SK-N-SH (cell line): ENCODE data around the gene GART. TPM values are rescaled to one million over a fixed set of nuclear protein-coding genes. Genes with fewer than 3 reads are reported as not detected.
"Not testable (repeated sequence)": the region's sequence is repeated elsewhere in the genome, so short reads cannot be mapped to it uniquely, and the experiment has no call there.

Experiments used
- CTCF ChIA-PET: fragments of 300-600, 350-600 bp; formaldehyde crosslinking; extraction: SDS; loops from one replicate; lab custom pipeline; 2021; lab: Yijun Ruan, JAX
- POLR2A ChIA-PET: fragments of 350-600 bp; sonication (Branson Sonifier 250); formaldehyde crosslinking; extraction: SDS; loops from one replicate; lab custom pipeline; 2020; ENCODE audit warnings: antibody characterized with exemption, inconsistent platforms; lab: Yijun Ruan, JAX
- DNase-seq: peaks from one replicate; pipeline ENCODE4 v3.0.0; 2012
- H2AFZ ChIP-seq: fragments of 200-600 bp; sonication (generic); 2 replicates; pipeline ENCODE4 v1.8.1; 2016; ENCODE audit warnings: antibody characterized with exemption, mild to moderate bottlenecking, low read depth
- H3F3A ChIP-seq: fragments of 200-600 bp; sonication (generic); replicated peaks from 2 replicates; pipeline ENCODE3; 2016; ENCODE audit warnings: antibody characterized with exemption, mild to moderate bottlenecking; ENCODE audit not compliant: insufficient read depth
- H3K27ac ChIP-seq, 2 experiments: fragments of 200-500 bp in 1 of 2; fragments of 200-600 bp in 1 of 2; sonication (Bioruptor generic) in 1 of 2; sonication (generic), shearing (Covaris generic) in 1 of 2; 2 replicates each; pipeline versions ENCODE4 v1.5.1 to v1.6.1; 2014 to 2016; ENCODE audit warnings: low read depth in 2 of 2, inconsistent platforms in 1 of 2, low read length in 1 of 2, mild to moderate bottlenecking in 1 of 2, mixed read lengths in 1 of 2
- H3K27me3 ChIP-seq: fragments of 200-600 bp; sonication (generic), shearing (Covaris generic); 2 replicates; pipeline ENCODE4 v1.6.1; 2016; ENCODE audit warnings: mixed run types; ENCODE audit not compliant: insufficient read depth
- H3K36me3 ChIP-seq, 2 experiments: fragments of 200-500 bp in 1 of 2; fragments of 200-600 bp in 1 of 2; sonication (Bioruptor generic) in 1 of 2; sonication (generic) in 1 of 2; replicated peaks in 1 of 2; 2 replicates each; pipeline versions ENCODE3 to v1.5.1; 2014 to 2016; ENCODE audit warnings: low read length in 1 of 2, mild to moderate bottlenecking in 1 of 2; ENCODE audit not compliant: insufficient read depth in 2 of 2, control insufficient read depth in 1 of 2
- H3K4me1 ChIP-seq, 2 experiments: fragments of 200-500 bp in 1 of 2; fragments of 200-600 bp in 1 of 2; sonication (Bioruptor generic) in 1 of 2; sonication (generic), shearing (Covaris generic) in 1 of 2; 2 replicates each; pipeline versions ENCODE4 v1.5.1 to v1.6.1; 2014 to 2016; ENCODE audit warnings: low read depth in 1 of 2, low read length in 1 of 2, mixed run types in 1 of 2; ENCODE audit not compliant: insufficient read depth in 2 of 2, control insufficient read depth in 1 of 2
- H3K4me2 ChIP-seq: fragments of 200-600 bp; sonication (generic), shearing (Covaris generic); 2 replicates; pipeline ENCODE4 v1.6.1; 2017; ENCODE audit warnings: mixed run types
- H3K4me3 ChIP-seq, 2 experiments: fragments of 200-500 bp in 1 of 2; fragments of 200-600 bp in 1 of 2; sonication (Bioruptor generic) in 1 of 2; sonication (generic), shearing (Covaris generic) in 1 of 2; 2 replicates each; pipeline versions ENCODE4 v1.5.1 to v1.8.1; 2014 to 2016; ENCODE audit warnings: low read depth in 2 of 2, inconsistent platforms in 1 of 2, low read length in 1 of 2, mild to moderate bottlenecking in 1 of 2, mixed read lengths in 1 of 2, moderate library complexity in 1 of 2
- H3K79me2 ChIP-seq: fragments of 200-600 bp; sonication (generic); 2 replicates; pipeline ENCODE4 v1.8.1; 2017; ENCODE audit warnings: mild to moderate bottlenecking; ENCODE audit not compliant: insufficient read depth
- H3K9ac ChIP-seq: fragments of 200-600 bp; sonication (generic); 2 replicates; pipeline ENCODE4 v1.6.1; 2017; ENCODE audit warnings: mixed run types
- H3K9me2 ChIP-seq: fragments of 200-600 bp; sonication (generic); 2 replicates; pipeline ENCODE4 v1.6.1; 2017; ENCODE audit warnings: mixed run types
- H3K9me3 ChIP-seq: fragments of 200-600 bp; sonication (generic); 2 replicates; pipeline ENCODE4 v1.6.1; 2017; ENCODE audit warnings: mixed run types, mild to moderate bottlenecking, moderate library complexity
- H4K20me1 ChIP-seq: fragments of 200-600 bp; sonication (generic); 2 replicates; pipeline ENCODE4 v1.6.1; 2017; ENCODE audit warnings: mild to moderate bottlenecking, mixed run types; ENCODE audit not compliant: insufficient read depth
- CHD2 ChIP-seq: fragments of 150-350 bp; IDR thresholded peaks from 2 replicates; pipeline ENCODE4 v1.6.1; 2018; ENCODE audit warnings: low read length; ENCODE audit not compliant: partially characterized antibody
- ELF1 ChIP-seq: IDR thresholded peaks from 2 replicates; pipeline ENCODE4 v1.4.0; 2012
- EP300 ChIP-seq, 2 experiments: IDR thresholded peaks; 2 replicates each; pipeline versions ENCODE4 v1.4.0 to v1.6.1; 2012; ENCODE audit warnings: borderline replicate concordance in 1 of 2, low read depth in 1 of 2, low read length in 1 of 2
- EZH2phosphoT487 ChIP-seq: fragments of 200-600 bp; sonication (generic); IDR thresholded peaks from 2 replicates; pipeline ENCODE4 v1.6.1; 2017; ENCODE audit warnings: low read depth, mixed run types, mild to moderate bottlenecking, antibody characterized with exemption, moderate library complexity, borderline replicate concordance
- FOSL2 ChIP-seq: IDR thresholded peaks from 2 replicates; pipeline ENCODE4 v1.4.0; 2012; ENCODE audit warnings: low read depth, mild to moderate bottlenecking, moderate library complexity, borderline replicate concordance
- MEF2A ChIP-seq: IDR thresholded peaks from 2 replicates; pipeline ENCODE4 v1.4.0; 2012; ENCODE audit warnings: low read depth, borderline replicate concordance
- MXI1 ChIP-seq: IDR thresholded peaks from 2 replicates; pipeline ENCODE4 v1.6.1; 2012; ENCODE audit warnings: mild to moderate bottlenecking, low read depth, low read length, improper control_type of control experiment
- POLR2AphosphoS5 ChIP-seq: IDR thresholded peaks from 2 replicates; pipeline ENCODE4 v1.6.1; 2012; ENCODE audit warnings: low read depth, low read length
- TCF12 ChIP-seq: IDR thresholded peaks from 2 replicates; pipeline ENCODE4 v1.4.0; 2012
- YY1 ChIP-seq: IDR thresholded peaks from 2 replicates; pipeline ENCODE4 v1.4.0; 2012; ENCODE audit warnings: low read depth, mild to moderate bottlenecking
- WGBS: methylation state at CpG from one replicate; pipeline ENCODE4 v1.1.6; 2017; ENCODE audit warnings: low lambda C conversion rate; 5-methylcytosine and 5-hydroxymethylcytosine counted together
- polyA plus RNA-seq, 3 experiments: library from polyadenylated mRNA; depleted of rRNA; stranded (reverse); fragments of >200 nt; gene quantifications; 2 replicates each; pipeline ENCODE4 v1.2.3, GENCODE V29; 2012
- TF ChIP-seq, protein P1 (sequence below): IDR thresholded peaks from 2 replicates; pipeline ENCODE4 v1.6.1; 2012; ENCODE audit warnings: mild to moderate bottlenecking, low read depth, low read length, moderate library complexity
- TF ChIP-seq, protein P2 (sequence below): IDR thresholded peaks from 2 replicates; pipeline ENCODE4 v1.4.0; 2012; ENCODE audit warnings: low read depth, borderline replicate concordance

The GART gene
- polyA plus RNA-seq, 1 of the 3 experiments (the other 2 are of a cell fraction): 17.3 TPM

DNA sequence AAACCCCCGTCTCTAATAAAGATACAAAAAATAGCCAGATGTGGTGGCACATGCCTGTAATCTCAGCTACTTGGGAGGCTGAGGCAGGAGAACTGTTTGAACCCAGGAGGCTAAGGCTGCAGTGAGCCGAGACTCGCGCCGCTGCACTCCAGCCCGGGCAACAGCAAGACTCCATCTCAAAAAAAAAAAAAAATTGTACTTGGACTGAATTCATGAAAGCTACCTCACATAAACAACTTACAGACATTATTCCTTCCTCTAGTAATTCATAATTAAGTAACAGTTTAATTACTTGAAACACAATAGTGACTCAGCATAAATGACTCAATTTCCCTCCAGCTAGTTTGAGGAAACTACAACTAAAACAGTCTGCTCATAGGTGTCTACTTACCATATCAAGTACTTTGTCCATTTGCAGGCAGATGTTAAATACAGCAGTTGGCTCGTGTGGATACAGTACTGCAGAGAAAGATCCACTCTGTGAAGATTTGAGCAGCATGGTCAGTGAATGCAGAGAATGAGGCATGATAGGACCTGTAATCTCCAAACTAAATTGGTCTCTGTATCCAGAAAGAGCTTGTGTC is 37.1 kb upstream of the GART start:
- Histone ChIP-seq H3K36me3 (peaks cover 65 to 69% of the 10 kb centered on the region in 2 experiments), H3K27ac (peak overlapping the region; percentile 18 to 50; a peak in 3 of 4 replicates), H4K20me1 (peaks cover 15% of the 10 kb centered on the region), H3K4me1 (peaks cover 0 to 6% of the 10 kb centered on the region in 2 experiments; a peak in 1 of 4 replicates), H3K27me3 (no peaks in the 10 kb centered on the region), H3K4me2 (no peak overlapping the region), H2AFZ (no peak overlapping the region), H3K79me2 (peaks cover 17% of the 10 kb centered on the region; the same call in 1 of the 2 replicates), H3K9ac (no peak overlapping the region), H3K9me3 (no peaks in the 10 kb centered on the region), H3F3A (peaks cover 66% of the 10 kb centered on the region), H3K9me2 (no peaks in the 10 kb centered on the region), H3K4me3 (no peak overlapping the region)
- DNase-seq: no peak
- TF ChIP-seq POLR2AphosphoS5: peak; percentile 46
- no peak for TF ChIP-seq TCF12
- POLR2A ChIA-PET: no interaction called here
- CTCF ChIA-PET: interaction anchor here (2.4 to 2.8 kb wide), 2 partner anchors 9 to 27 kb away, joined by 5 to 8 read pairs; partner anchors contain the start of gene DONSON
- 91% methylated on average over 7 of the region's 7 CpGs for WGBS

DNA sequence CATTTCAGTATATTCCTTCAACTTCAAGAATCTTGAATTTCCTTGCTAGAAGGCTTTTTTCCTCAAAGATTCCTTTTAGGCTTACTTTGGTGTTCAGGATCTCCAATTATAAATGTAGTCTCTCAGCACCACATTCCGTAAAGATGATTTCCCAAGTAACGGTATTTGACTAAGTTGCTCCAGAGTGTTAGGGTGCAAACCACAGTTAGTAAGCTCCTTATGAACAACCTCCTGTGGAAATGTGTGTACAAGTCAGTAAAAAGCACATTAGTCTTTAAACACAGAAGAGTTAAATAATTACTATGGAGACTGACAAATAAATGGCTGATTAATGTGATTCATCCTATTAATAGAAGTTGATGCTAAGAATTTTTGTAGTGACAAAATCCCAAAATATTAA is 36.3 kb upstream of the GART start:
- Histone ChIP-seq H3K27ac (peak overlapping the region in 1 of 2 experiments; percentile 50; a peak in 1 of 4 replicates), H3K27me3 (no peaks in the 10 kb centered on the region), H3K9me3 (no peaks in the 10 kb centered on the region), H3F3A (peaks cover 62% of the 10 kb centered on the region), H3K4me1 (peaks cover 0 to 6% of the 10 kb centered on the region in 2 experiments; a peak in 1 of 4 replicates), H3K4me2 (no peak overlapping the region), H3K36me3 (peaks cover 70 to 74% of the 10 kb centered on the region in 2 experiments)
- no peak for DNase-seq
- POLR2A ChIA-PET: interaction anchor here (0.7 kb wide), 1 partner anchor 26 kb away, joined by 3 read pairs; no protein-coding TSS in a partner anchor
- WGBS: 95% methylated on average over 2 of the region's 2 CpGs
- TF ChIP-seq TCF12 (no peak), EZH2phosphoT487 (no peak), CHD2 (no peak), ELF1 (no peak), FOSL2 (no peak), YY1 (no peak), MXI1 (no peak), EP300 (IDR thresholded peaks at IDR 0.05; ENCODE audit: borderline replicate concordance in 1 of 2, low read depth in 1 of 2, low read length in 1 of 2) (no peak), MEF2A (no peak)
- TF ChIP-seq, protein P1, sequence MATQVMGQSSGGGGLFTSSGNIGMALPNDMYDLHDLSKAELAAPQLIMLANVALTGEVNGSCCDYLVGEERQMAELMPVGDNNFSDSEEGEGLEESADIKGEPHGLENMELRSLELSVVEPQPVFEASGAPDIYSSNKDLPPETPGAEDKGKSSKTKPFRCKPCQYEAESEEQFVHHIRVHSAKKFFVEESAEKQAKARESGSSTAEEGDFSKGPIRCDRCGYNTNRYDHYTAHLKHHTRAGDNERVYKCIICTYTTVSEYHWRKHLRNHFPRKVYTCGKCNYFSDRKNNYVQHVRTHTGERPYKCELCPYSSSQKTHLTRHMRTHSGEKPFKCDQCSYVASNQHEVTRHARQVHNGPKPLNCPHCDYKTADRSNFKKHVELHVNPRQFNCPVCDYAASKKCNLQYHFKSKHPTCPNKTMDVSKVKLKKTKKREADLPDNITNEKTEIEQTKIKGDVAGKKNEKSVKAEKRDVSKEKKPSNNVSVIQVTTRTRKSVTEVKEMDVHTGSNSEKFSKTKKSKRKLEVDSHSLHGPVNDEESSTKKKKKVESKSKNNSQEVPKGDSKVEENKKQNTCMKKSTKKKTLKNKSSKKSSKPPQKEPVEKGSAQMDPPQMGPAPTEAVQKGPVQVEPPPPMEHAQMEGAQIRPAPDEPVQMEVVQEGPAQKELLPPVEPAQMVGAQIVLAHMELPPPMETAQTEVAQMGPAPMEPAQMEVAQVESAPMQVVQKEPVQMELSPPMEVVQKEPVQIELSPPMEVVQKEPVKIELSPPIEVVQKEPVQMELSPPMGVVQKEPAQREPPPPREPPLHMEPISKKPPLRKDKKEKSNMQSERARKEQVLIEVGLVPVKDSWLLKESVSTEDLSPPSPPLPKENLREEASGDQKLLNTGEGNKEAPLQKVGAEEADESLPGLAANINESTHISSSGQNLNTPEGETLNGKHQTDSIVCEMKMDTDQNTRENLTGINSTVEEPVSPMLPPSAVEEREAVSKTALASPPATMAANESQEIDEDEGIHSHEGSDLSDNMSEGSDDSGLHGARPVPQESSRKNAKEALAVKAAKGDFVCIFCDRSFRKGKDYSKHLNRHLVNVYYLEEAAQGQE: no peak
- TF ChIP-seq, protein P2, sequence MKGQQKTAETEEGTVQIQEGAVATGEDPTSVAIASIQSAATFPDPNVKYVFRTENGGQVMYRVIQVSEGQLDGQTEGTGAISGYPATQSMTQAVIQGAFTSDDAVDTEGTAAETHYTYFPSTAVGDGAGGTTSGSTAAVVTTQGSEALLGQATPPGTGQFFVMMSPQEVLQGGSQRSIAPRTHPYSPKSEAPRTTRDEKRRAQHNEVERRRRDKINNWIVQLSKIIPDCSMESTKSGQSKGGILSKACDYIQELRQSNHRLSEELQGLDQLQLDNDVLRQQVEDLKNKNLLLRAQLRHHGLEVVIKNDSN: no peak
- TF ChIP-seq, all 33 proteins: peak for 0
- H4K20me1 ChIP-seq: peaks cover 15% of the 10 kb centered on the region
- H3K9me2 ChIP-seq: no peaks in the 10 kb centered on the region
- H3K79me2 ChIP-seq: peaks cover 24% of the 10 kb centered on the region; the same call in 1 of the 2 replicates
- H3K4me3 ChIP-seq: no peak overlapping the region
- CTCF ChIA-PET: interaction anchor here (2.8 kb wide), 1 partner anchor 10 kb away, joined by 8 read pairs; the partner anchor contains the start of gene DONSON
- no peak overlapping the region for H3K9ac ChIP-seq
- H2AFZ ChIP-seq: no peak overlapping the region

DNA sequence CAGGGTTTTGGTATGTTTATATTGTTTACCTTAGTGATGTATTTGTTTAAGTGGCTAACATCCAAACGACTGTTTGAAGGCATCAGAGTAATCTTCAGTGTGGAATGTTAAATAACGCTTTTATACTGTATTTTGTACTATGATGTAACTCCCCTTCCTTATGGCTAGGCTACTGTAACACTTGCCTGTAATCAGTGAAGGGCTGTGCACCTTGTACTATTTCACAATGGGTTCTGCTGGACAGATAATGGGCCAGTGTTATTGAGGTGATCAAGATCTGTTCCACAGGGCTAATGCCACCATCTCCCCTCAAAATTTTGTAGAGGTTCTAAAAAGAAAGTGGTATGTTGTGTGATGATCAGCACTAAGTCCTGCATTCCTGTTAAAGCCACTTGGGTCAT is 34.8 kb upstream of the GART start:
- H3K4me3 ChIP-seq, POLR2A ChIA-PET, H3K9me3 ChIP-seq, CTCF ChIA-PET, DNase-seq, H3K9ac ChIP-seq, H3K4me1 ChIP-seq, H3K27me3 ChIP-seq, H3K4me2 ChIP-seq, H3K27ac ChIP-seq, H3K9me2 ChIP-seq, H2AFZ ChIP-seq: not testable (repeated sequence)
- WGBS: 50% methylated on average over 2 of the region's 2 CpGs
- Histone ChIP-seq H3F3A (peaks cover 60% of the 10 kb centered on the region), H3K79me2 (peaks cover 33% of the 10 kb centered on the region; the same call in 1 of the 2 replicates), H4K20me1 (peaks cover 15% of the 10 kb centered on the region), H3K36me3 (peaks cover 75 to 87% of the 10 kb centered on the region in 2 experiments)
